CD14-positive monocyte (primary cell): ENCODE data around the gene CNTNAP2. TPM values are rescaled to one million over a fixed set of nuclear protein-coding genes. Genes with fewer than 3 reads are reported as not detected.

Experiments
- DNase-seq, 3 donors: peaks; one replicate each; pipeline ENCODE4 v3.0.0-alpha.2; 2011 to 2022
- H2AFZ ChIP-seq: 2 replicates; pipeline ENCODE4 v1.6.0; 2012; ENCODE audit warnings: mild to moderate bottlenecking, low read depth, low read length, inconsistent platforms; ENCODE audit not compliant: insufficient read depth, poor library complexity, severe bottlenecking
- H3K27ac ChIP-seq, 2 donors: 1 replicate in 1 of 2; 2 replicates in 1 of 2; pipeline ENCODE4 v1.5.1; 2012 to 2013; ENCODE audit warnings: low read length in 2 of 2, control low read depth in 1 of 2, inconsistent platforms in 1 of 2, low read depth in 1 of 2, mild to moderate bottlenecking in 1 of 2
- H3K27me3 ChIP-seq, 2 donors: one replicate each; pipeline versions ENCODE4 v1.6.0 to v1.6.1; 2011 to 2013; ENCODE audit warnings: low read length in 2 of 2; ENCODE audit not compliant: control insufficient read depth in 2 of 2, insufficient read depth in 2 of 2
- H3K36me3 ChIP-seq, 2 donors: replicated peaks in 1 of 2; 1 replicate in 1 of 2; 2 replicates in 1 of 2; pipeline versions ENCODE4 v1.5.1 to v1.6.1; 2012 to 2013; ENCODE audit warnings: low read length in 2 of 2, control low read depth in 1 of 2, inconsistent platforms in 1 of 2, mild to moderate bottlenecking in 1 of 2; ENCODE audit not compliant: insufficient read depth in 2 of 2, control insufficient read depth in 1 of 2
- H3K4me1 ChIP-seq, 2 donors: 1 replicate in 1 of 2; 2 replicates in 1 of 2; pipeline versions ENCODE4 v1.5.1 to v1.6.1; 2012 to 2013; ENCODE audit warnings: low read length in 2 of 2, control low read depth in 1 of 2, inconsistent platforms in 1 of 2, mild to moderate bottlenecking in 1 of 2, moderate library complexity in 1 of 2; ENCODE audit not compliant: insufficient read depth in 2 of 2, control insufficient read depth in 1 of 2
- H3K4me2 ChIP-seq: replicated peaks from 2 replicates; pipeline ENCODE3; 2012; ENCODE audit warnings: low read length, moderate library complexity, mild to moderate bottlenecking; ENCODE audit not compliant: poor library complexity, severe bottlenecking; ENCODE audit errors: extremely low read depth
- H3K4me3 ChIP-seq, 3 experiments: fragments of 200-600 bp in 1 of 3; sonication (generic) in 1 of 3; replicated peaks in 1 of 3; 1 replicate in 2 of 3; 2 replicates in 1 of 3; pipeline ENCODE4 v1.5.1; 2011 to 2013; ENCODE audit warnings: low read length in 3 of 3, mild to moderate bottlenecking in 3 of 3, control low read depth in 2 of 3, low read depth in 2 of 3, inconsistent platforms in 1 of 3, moderate library complexity in 1 of 3
- H3K79me2 ChIP-seq: 2 replicates; pipeline ENCODE4 v1.6.0; 2012; ENCODE audit warnings: mild to moderate bottlenecking, control low read depth, inconsistent platforms, low read length, moderate library complexity; ENCODE audit not compliant: insufficient read depth
- H3K9ac ChIP-seq: 2 replicates; pipeline ENCODE4 v1.6.0; 2017; ENCODE audit warnings: low read length, mild to moderate bottlenecking; ENCODE audit not compliant: insufficient read depth, poor library complexity, severe bottlenecking
- H3K9me3 ChIP-seq, 2 donors: replicated peaks in 1 of 2; 1 replicate in 1 of 2; 2 replicates in 1 of 2; pipeline versions ENCODE4 v1.5.1 to v1.6.1; 2012 to 2013; ENCODE audit warnings: low read length in 2 of 2, control low read depth in 1 of 2; ENCODE audit not compliant: control insufficient read depth in 1 of 2, insufficient read depth in 1 of 2
- H4K20me1 ChIP-seq: 2 replicates; pipeline ENCODE4 v1.6.0; 2012; ENCODE audit warnings: mild to moderate bottlenecking, low read length, control low read depth, moderate library complexity; ENCODE audit not compliant: insufficient read depth
- H3K27ac Mint-ChIP-seq, 7 donors: one replicate each; pipeline ENCODE4 v1.8.0; 2020; ENCODE audit warnings: mild to moderate bottlenecking in 7 of 7, mixed read lengths in 7 of 7, moderate library complexity in 6 of 7, inconsistent platforms in 2 of 7
- H3K27me3 Mint-ChIP-seq, 3 donors: one replicate each; pipeline ENCODE4 v1.8.0; 2021 to 2022; ENCODE audit warnings: low read depth in 3 of 3, mild to moderate bottlenecking in 3 of 3, mixed read lengths in 3 of 3, moderate library complexity in 3 of 3, inconsistent platforms in 1 of 3
- H3K36me3 Mint-ChIP-seq, 2 donors: one replicate each; pipeline ENCODE4 v1.8.0; 2020; ENCODE audit warnings: mixed read lengths in 2 of 2, inconsistent platforms in 1 of 2, mild to moderate bottlenecking in 1 of 2
- H3K4me1 Mint-ChIP-seq: one replicate; pipeline ENCODE4 v1.8.0; 2020; ENCODE audit warnings: mild to moderate bottlenecking, mixed read lengths
- H3K4me3 Mint-ChIP-seq, 2 donors: one replicate each; pipeline ENCODE4 v1.8.0; 2020; ENCODE audit warnings: mild to moderate bottlenecking in 2 of 2, mixed read lengths in 2 of 2, moderate library complexity in 1 of 2
- H3K9me3 Mint-ChIP-seq, 7 donors: one replicate each; pipeline ENCODE4 v1.8.0; 2020 to 2022; ENCODE audit warnings: mixed read lengths in 7 of 7, mild to moderate bottlenecking in 6 of 7, moderate library complexity in 6 of 7, inconsistent platforms in 2 of 7
- CTCF ChIP-seq: fragments of 200-600 bp; IDR thresholded peaks from one replicate; pipeline ENCODE4 v1.8.0; 2022; ENCODE audit warnings: antibody characterized with exemption, mild to moderate bottlenecking
- WGBS: methylation state at CpG from one replicate; pipeline ENCODE4 v1.1.5; 2013; ENCODE audit warnings: missing lambda C conversion rate; ENCODE audit not compliant: insufficient coverage; 5-methylcytosine and 5-hydroxymethylcytosine counted together
- intact Hi-C, 2 donors: fragments of 100-400 bp; cut with micrococcal nuclease; formaldehyde crosslinking; loops; one replicate each; pipeline versions ENCODE4 v1.15.0 to v1.15.1; 2023
- polyA plus RNA-seq, 3 donors: library from polyadenylated mRNA; depleted of rRNA in 1 of 3; unstranded in 2 of 3; stranded (reverse) in 1 of 3; fragments of 300-500 nt in 2 of 3; fragments of >200 nt in 1 of 3; fragmentation: Illumina TruSeq in 2 of 3; gene quantifications; 1 replicate in 2 of 3; 2 replicates in 1 of 3; pipeline ENCODE4 v1.2.3, GENCODE V29; 2012 to 2021

The CNTNAP2 gene
- polyA plus RNA-seq, 3 donors = 0.01 TPM; not detected in 2

DNA sequence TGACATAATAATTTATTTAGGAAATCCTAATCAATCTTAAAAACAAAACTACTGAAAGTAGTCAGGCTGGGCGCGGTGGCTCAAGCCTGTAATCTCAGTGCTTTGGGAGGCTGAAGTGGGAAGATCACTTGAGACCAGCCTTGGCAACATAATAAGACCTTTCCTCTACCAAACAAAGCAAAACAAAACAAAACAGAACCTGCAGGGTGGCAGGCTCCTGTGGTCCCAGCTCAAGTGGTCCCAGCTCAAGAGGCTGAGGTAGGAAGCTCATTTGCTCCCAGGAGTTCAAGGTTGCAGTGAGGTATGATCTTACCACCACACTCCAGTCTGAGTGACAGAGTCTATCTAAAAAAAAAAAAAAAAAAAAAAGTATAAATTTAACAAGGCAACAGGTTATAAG, 748.0 kb downstream of the CNTNAP2 start:
- no peaks in the 10 kb centered on the region for H3K36me3 Mint-ChIP-seq
- WGBS = no CpG with 5 or more reads among the region's 2 CpGs
- H3K36me3 ChIP-seq = no peaks in the 10 kb centered on the region
- TF ChIP-seq CTCF = no peak
- H3K27me3 Mint-ChIP-seq = no peaks in the 10 kb centered on the region
- no peak overlapping the region for H3K4me2 ChIP-seq
- H3K4me1 ChIP-seq = no peaks in the 10 kb centered on the region
- H3K27ac ChIP-seq = no peak overlapping the region
- H4K20me1 ChIP-seq = no peaks in the 10 kb centered on the region
- no peak overlapping the region for H2AFZ ChIP-seq
- no peak overlapping the region for H3K9ac ChIP-seq
- H3K9me3 Mint-ChIP-seq = peaks cover 0 to 11% (median 4%) of the 10 kb centered on the region in 7 donors
- H3K27me3 ChIP-seq = no peaks in the 10 kb centered on the region
- no peak for DNase-seq
- H3K9me3 ChIP-seq = no peaks in the 10 kb centered on the region
- no peaks in the 10 kb centered on the region for H3K79me2 ChIP-seq
- H3K4me1 Mint-ChIP-seq = no peaks in the 10 kb centered on the region
- intact Hi-C loops = no loop called here
- H3K27ac Mint-ChIP-seq = no peak overlapping the region
- no peak overlapping the region for H3K4me3 ChIP-seq
- H3K4me3 Mint-ChIP-seq = no peak overlapping the region

DNA sequence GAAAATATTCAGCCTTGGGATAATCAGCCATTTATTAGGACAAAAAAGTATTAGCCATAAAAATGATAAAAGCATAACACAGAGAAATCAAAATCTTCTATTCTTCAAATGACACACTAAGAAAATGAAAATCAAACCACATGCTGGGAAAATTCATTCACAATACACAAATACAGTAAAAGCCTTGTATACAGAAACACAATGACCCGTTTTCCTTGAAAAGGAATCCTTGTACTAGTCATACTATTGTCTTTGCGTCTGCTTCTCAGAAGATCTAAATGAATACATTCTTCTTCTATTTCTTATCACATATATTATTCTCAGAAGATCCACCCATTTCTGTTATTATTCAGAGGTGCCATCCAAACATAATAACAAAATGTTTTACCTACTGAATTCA, 749.1 kb downstream of the CNTNAP2 start:
- H3K36me3 Mint-ChIP-seq = no peaks in the 10 kb centered on the region
- no peak overlapping the region for H3K27ac ChIP-seq
- H3K27me3 ChIP-seq = no peaks in the 10 kb centered on the region
- H3K36me3 ChIP-seq = no peaks in the 10 kb centered on the region
- H3K4me3 Mint-ChIP-seq = no peak overlapping the region
- no peak for DNase-seq
- no peaks in the 10 kb centered on the region for H3K4me1 Mint-ChIP-seq
- H3K4me2 ChIP-seq = no peak overlapping the region
- H3K4me3 ChIP-seq = no peak overlapping the region
- 100% methylated on average over 2 of the region's 2 CpGs for WGBS
- no peak overlapping the region for H3K9ac ChIP-seq
- peaks cover 0 to 11% (median 2%) of the 10 kb centered on the region in 7 donors for H3K9me3 Mint-ChIP-seq
- H4K20me1 ChIP-seq = no peaks in the 10 kb centered on the region
- intact Hi-C loops = no loop called here
- H3K9me3 ChIP-seq = no peaks in the 10 kb centered on the region
- H3K27me3 Mint-ChIP-seq = no peaks in the 10 kb centered on the region
- TF ChIP-seq CTCF = no peak
- no peak overlapping the region for H3K27ac Mint-ChIP-seq
- no peaks in the 10 kb centered on the region for H3K4me1 ChIP-seq
- H3K79me2 ChIP-seq = no peaks in the 10 kb centered on the region
- H2AFZ ChIP-seq = no peak overlapping the region
